HUDEP-2 (cell line): Measurements from ENCODE around the gene HES1.

ENCODE experiments used
- DNase-seq, 76 experiments: peaks; one replicate each; lab custom pipeline; 2025; ENCODE audit not compliant: unreplicated experiment in 76 of 76; lab: John Stamatoyannopoulos, UW

HES1 gene

DNA sequence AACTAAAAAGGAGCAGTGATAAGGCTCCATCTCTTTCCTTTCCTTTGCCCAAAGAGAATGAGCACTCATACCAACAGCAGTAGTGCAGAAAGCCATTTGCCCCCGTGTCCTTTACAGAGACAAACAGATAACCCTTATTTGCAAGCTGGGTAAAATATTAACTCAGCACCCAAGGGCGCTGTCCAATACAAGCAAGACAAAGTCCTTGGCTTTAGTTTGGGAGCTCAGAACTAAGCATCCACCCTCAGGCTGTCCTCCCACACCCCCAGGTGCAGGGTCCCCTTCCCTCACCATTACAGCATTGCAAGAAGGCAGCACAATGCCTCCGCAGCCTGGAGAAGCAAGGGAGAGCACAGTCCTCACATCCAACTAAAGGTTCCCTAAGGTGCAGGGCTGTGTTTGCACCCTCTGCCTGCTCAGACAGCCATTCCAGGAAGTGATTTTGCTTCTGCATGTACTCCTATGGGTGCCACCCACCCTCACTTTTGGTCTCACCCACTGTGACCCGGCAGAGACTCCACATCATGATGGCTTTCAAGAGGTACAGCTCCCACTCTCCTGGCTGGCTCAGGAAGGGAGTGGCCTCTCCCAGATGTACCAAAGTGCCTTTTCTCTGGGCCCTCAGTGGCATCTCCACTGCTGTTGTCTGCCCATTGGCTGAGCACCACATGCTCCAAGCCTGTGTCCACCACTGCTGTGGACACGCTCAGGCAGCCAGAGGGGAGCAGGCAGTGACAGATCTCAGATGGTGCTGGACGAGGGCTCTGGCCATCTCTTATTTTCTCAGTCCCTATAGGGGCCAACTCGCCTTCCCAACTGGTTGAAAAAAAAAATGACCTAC, 34.1 kb upstream of the HES1 start:
- no peak for DNase-seq

DNA sequence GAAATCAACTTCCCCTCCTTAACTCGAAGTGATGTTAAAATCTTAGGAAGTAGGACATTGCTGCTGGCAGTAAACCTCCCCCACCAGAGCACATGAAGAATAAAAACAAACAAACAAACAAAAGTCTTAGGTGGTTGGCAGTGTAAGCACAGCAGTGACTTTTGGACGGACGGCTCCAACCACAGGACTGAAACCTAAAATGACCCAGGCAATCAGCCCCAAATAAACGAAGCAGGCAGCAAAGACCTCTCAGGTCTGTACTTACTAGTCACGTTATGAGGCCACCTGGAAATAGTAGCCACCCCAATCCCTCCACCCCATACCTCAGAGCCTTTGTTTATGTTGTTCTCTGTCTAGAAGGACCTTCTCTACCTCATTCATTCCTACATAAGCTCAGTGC, 33.5 kb upstream of the HES1 start:
- no peak for DNase-seq

DNA sequence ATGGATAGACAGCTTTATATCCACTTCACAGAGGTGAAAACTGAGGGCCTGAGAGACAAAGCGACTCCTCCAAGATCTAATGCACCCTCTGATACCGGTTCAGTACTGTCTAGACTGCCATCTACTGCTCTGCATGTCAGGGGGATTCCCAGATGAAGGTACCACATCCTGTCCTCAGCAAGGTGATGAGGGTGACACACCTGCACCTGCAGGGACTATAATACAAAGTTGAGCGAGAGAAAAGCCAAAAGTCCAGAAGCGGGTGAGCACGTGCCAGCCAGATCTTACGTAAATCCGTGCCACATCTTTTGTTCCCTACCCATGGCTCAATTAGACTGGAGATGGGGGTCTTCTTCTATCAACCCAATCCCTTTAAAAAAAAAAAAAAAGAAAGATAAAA, 32.4 kb upstream of the HES1 start:
- DNase-seq = no peak

DNA sequence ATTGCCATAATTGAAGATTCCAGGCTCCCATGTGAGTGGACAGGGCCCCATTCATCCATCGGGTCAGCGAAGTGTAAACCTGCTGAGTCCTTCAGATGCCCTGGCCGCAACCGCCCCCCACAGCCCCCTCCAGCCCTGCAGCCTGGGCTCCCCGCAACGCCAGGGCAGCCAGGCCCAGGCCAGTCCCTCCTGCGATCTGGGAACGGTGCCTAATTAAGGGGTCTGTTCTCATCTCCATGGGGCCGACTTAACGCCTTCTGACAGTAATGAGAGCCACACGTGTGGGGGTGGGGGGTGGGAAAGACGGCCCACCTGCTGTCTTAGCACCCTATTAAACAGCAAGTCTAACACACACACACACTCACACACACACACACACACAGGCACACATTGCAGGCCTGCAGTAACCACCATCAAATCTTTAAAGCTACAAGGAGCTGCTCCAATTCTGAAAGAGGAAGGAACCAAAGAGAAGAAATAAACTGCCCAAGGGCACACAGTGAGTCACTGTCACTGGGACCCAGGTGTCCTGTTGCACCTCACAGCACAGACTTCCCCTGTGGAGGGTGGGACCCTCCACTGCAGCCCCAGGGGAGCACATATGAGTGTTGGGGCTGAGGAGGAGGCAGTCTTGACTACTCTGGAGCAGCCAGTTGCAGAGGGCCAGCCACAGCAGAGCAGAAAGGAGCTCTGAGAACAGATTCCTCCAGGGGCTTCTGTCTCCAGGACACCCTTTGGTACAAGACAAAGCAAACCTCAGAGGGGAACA, 31.8 kb upstream of the HES1 start:
- DNase-seq = no peak

DNA sequence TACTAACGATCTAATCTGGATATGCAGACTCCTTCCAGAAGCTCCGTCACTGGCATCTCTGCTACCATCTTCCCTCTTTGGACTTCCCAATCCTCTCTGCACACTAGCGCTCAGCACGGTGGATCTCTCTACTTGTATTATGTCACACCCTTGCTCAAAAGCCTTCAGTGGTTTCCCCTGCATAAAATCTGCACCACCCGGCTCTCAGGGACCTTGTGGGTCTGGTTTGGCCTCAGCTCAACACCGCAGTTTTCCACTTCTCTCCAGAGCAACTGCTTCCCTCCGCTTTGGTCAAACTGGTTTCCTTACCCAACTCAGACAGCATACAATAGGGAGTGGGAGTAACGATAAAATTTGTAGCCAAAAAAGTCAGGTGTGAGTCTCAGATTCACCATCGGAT, 30.7 kb upstream of the HES1 start:
- DNase-seq = no peak

DNA sequence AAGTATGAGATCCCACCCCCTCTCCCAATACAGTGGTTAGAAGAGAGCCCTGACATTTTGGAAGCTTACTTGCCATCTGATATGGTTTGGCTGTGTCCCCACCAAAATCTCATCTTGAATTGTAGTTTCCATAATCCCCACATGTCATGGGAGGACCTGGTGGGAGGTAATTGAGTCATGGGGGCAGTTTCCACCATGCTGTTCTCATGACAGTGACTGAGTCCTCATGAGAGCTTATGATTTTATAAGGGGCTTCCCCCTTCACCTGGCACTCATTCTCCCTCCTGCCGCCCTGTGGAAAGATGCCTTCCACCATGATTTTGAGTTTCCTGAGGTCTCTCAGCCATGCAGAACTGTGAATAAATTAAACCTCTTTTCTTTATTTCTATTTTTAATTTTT, 28.8 kb upstream of the HES1 start:
- no peak for DNase-seq

DNA sequence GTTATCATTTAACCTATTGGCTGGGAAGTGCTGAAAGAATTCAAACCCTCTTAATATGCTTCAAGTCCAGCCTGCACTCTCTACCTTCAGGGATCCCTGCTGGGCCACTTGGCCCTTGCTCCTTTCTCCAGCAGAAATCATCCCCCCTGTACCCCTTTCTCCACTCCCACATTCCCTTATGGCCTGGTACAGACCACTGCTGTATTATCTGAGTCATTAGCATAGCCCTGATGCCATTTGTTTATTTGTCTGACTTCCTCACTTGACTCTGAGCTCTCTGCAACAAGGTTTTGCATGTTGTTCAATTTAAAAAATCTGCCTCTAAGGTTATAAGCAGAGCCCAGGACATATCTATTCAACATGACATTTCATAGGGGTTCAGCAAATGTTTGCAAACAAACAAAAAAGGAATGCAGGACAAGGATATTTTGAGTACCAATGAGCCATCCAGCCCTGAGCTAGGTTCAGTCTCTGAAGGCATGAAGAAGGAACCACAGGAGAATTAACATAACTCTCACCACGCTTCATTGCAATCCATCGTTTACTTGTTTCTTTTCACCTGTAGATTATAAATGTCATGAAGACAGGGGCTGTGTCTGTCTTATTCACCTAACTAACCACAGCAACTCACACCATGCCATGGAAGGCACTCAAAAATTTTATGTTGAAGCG, 26.6 kb upstream of the HES1 start:
- DNase-seq = no peak

DNA sequence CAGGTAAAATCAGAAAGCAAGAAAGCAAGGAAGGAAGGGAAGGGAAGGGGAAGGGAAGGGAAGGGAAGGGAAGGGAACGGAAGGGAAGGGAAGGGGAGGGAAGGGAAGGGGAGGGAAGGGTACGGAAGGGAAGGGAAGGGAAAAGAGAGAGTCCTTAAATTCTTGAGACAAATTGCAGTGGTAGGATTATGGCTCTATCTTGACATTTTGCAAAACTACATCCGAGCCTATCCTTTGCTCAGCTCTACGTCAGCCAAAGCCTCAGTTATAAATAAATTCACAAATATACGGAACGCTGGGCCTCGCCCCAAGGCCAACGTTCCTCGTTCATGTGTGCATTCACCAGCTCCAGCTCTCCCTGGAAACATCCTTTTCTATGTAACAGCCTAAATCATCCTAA, 25.5 kb upstream of the HES1 start:
- no peak for DNase-seq

DNA sequence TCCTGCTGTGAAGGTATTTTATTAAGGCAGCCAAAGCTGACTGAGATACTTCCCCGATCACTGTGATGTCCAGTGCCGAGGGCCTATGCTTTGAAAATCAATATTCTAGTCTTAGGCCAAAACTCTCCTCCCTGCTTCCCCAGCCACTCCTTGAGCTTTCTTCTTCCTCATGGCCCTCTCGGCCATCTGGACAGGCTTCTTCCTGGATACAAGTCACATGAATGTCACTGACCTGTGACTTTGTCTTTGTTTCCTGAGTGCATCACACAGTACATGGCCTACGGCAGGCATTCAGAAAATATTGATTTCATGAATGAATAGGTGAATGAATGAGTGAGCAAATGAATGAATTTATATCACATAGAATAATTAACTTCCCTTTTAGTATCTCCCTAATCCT, 24.6 kb upstream of the HES1 start:
- DNase-seq = no peak

DNA sequence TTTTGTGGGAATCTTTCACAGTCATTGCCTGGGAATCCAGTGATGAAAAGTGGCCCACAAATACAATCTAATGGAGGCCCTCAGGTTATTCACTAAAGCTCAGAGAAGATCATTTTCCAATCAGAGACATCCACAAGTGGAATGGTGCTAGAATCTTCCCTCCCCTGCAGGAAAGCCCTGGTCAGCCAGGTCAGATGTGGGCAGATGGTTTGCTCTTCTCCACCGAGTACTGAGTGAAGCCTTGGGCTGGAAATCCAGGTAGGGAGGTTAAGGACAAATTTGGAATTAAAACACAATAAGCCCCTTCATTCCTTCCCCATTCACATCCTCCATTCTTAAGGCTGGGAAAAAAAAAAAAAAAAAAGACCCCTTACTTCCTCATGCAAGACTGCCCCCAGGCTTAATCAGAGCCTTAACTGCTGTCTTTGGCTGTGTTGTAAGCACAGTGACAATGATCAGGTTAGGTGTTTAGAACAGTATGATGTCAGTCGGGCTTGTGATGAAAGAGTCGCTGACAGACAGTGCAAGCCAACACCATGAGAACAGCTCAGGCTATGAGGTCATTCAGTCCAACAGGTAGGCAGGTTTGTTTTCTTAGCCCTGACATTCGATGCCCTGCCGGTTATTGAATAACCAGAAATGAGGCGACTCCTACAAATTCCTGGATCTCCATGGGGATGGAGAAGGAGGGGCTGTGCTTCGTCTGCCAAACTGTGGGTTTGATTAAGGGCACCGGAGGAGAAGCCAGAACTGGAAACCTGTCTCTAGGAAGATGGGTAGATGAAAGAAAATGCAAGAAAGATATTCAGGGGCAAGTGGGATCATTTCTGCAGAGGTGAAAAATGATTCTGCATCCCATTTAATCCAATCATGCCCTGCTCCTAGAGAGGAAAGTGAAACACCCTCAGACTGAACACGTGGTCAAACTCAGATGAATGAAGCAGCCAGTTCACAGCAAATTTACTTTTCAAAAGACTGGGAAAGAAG, 23.5 kb upstream of the HES1 start:
- DNase-seq = no peak

DNA sequence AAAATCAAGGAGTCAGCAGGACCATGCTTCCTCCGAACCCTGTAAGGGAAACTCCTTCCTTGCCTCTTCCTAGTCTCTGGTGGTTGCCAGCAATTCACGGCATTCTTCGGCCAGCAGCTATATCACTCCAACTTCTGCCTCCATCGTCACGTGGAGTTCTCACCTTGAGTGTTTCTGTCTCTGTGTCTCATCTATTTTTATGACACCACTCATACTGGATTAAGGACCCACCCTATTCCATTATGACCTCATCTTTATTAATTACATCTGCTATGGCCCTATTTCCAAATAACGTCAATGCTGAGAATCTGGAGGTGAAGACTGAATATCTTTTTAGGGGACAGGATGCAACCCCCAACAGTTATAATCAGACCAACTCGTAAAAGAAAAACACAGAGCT, 21.8 kb upstream of the HES1 start:
- no peak for DNase-seq

DNA sequence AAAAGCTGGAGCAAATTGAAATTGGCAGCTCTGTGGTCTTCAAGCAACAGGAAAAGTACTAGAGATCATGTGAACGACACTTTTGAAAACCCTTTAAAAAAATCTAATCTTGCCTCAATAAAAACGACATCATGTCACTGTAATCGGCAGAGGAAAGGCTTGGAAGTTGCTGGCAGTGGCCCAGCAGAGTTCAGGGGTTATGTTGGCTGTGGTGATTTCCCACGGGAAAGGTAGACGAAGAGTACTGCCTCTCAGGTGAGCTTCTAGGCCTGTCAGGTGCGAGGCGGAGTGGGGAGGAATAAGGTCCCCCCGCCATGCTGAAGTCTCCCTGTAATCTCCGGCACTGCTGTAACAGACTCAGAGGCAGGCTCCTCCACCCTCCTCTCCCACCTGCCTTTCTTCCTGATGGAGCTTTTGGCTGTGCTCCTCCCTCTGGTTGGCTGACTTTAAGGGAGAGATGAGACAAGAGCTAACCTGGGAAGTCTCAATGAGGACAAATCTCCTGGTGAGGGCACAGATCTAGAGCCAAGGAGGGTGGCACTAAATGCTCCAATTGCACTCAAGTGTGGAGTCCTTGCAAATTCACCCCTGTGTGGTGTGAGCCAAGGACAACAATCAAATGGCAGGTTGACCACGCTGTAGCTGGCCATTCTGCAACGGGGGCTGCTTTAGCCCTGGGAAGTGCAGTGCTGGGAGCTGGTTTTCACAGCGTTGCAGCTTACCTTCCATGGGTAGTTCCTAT, 18.7 kb upstream of the HES1 start:
- DNase-seq = no peak

DNA sequence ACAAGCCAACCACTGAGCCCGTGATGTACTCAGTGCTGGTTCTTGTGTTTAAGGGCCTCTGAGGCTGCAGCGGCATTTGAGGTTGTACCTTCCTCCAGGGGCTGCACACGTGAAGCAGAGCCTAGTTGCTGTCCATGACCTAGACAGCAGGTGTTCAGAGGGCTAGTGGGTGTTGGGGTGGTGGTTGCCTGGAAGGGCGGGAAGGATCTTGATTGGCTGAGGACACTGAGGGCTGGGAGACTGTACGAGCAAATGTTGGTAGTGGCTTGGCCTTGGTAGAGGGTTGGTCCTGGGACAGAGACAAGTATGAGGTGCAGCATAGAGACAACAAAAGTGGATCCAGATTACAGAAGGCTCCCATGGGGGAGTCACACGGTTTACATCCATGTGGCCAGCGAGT, 17.0 kb upstream of the HES1 start:
- DNase-seq = no peak

DNA sequence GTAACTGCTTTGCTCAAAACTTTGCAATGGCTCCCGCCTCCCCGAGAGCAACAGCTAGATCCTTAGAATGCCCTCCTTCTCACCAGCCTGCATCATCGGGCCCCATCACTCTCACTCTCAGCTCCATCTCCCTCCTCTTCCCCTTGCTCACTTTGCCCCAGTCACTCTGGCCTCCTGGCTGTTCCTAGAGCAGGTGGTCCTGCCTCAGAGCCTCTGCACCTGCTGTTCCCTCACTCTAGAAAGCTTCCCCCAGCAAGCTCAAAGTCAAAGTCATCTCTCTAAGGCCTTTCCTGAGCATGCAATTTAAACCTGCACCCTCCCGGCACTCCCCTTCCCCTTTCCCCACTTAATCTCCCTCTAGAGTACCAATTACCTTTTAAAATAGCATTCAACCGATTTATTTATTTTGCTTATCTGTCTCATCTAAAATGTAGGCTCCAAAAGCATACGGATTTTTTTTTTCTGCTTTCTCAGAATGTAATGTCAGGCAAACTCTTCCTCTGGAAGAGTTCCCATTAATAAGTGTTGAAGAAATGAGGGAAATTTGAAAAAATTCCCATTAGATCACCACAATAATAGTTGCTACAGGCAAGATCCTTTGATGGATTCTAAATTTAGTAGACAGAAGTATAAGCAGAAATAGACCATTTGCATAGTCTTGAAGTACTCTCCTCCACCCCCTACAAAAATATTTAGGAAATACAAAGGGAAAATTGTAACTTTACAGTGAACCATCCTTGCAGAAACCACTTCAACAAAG, 15.9 kb upstream of the HES1 start:
- DNase-seq = no peak

DNA sequence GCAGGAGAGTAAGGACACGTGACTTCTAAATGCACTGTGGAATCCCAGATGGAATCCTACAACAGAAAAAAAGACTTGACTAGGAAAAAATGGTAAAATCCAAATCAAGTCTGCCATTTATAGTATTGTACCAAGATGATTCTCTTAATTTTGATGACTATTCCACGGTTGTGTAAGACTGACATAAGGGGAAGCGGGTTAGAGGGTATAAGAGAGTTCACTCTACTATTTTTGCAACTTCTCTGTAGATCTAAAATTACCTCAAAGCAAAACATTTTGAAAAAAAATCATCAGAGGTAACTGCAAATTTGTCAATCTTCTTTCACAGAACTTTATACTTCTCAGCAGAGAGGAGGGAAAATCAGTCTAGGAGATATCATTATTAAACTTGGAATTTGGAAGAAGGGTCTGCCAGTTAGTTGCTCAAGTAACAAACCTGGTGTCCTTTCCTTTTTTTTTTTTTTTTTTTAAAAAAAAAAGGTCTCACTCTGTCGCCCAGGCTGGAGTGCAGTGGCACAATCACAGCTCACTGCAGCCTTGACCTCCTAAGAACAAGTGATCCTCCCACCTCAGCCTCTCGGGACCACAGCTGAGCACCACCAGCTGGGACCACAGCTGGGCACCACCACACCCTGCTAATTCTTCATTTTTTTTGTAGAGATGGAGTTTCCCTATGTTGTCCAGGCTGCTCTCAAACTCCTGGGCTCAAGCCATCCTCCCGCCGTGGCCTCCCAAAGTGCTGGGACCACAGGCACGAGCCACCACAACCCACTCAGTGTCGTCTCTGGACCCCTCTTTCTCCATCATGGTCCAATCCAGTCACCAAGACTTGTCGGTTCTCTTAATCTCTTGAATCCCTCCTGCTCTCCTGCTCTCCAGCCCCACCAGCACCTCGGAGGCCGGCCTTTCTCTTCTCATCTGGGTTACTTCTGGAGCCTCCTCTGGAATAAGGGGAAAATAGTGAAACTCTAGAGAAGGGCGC, 14.9 kb upstream of the HES1 start:
- DNase-seq = no peak

DNA sequence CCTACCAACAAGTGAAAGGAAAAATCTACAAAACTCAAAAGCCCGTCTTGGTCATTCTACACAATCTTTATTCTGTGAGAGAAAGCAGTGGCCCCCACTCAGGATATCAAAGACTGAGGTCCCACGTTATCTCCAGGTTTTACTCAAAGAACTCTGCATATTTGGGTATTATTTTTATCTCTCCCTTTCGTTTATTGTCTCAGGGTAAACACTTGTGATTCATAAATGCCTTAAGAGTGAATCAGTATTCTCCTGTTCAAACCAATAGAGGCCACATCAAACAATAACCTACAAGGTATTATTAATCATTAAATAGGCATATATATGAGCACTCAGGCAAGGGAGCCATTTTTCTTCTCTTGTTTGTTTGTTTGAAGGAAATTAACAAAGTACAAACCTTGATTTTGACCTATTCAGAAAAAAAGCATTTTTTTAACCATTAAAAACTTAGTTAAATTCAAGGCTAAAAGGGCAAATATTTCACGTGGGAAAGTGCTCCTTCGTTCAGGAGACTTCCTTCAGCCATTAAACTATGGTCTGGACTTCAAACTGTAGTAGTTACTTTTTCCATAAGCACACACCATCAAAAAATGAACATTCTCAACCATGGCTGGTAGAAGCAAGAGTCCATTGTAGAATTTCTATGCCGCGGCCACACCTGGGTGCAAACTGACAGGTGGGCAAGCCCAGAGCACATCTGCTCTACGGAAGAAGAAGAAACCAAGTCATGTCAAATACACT, 13.9 kb upstream of the HES1 start:
- DNase-seq = no peak

DNA sequence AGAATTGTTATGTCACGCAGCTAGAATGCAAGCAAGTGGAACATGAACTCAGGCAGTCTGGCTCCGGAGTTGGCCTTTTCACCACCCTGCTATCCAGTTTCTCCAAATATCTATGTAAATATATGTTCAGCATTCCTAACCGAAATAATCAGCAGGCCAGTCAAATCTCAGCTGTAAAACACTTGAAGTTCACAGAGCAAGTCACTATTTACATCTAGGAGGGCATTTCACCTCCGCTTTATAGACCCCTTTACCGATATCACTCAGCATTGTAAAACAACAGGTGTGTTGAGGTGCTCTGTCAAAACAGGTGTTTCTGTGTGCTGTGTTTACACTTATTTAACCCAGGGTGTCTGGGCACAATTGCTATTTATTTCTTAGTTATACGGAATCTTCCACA, 12.2 kb upstream of the HES1 start:
- no peak for DNase-seq
